Lower leg skin (tissue), 3 donors: ENCODE results near the gene SLTM.

Source experiments
- POLR2A ChIP-seq, 2 donors: fragments of 450-650 bp; IDR thresholded peaks; one replicate each; pipeline ENCODE4 v1.6.1; 2016 to 2017; ENCODE audit warnings: antibody characterized with exemption in 2 of 2, mild to moderate bottlenecking in 1 of 2, moderate library complexity in 1 of 2
- TF ChIP-seq, protein P1 (sequence below), 3 donors: fragments of 450-650 bp; IDR thresholded peaks; one replicate each; pipeline ENCODE4 v1.5.1; 2016; ENCODE audit warnings: antibody characterized with exemption in 3 of 3, mild to moderate bottlenecking in 3 of 3, moderate library complexity in 2 of 3

DNA sequence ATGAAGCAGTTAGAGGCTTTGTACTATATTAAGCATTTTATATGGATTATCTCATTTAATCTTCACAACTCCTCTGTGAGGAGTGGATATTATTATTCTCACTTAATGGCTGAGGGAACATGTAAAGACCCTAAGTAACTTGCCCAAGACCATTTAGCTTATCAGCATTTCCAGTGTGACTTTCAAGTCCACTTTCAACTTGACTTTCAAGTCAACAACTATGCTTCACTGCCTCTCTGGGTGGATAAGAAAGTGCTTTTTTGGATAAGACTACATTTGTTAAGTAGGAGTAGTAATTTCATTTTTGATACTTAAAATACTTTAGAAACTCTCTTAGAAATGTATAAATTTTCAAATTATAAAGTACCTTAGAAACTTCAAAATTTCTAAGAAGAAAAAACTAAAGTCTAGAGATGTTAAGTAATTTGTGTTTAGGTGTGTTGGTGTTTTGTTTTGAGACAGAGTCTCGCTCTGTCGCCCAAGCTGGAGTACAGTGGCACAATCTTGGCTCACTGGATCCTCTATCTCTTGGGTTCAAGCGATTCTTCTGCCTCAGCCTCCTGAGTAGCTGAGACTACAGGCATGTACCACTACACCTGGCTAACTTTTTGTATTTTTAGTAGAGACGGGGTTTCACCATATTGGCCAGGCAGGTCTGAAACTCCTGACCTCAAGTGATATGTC is 90.6 kb downstream of the SLTM start:
- TF ChIP-seq, protein P1, sequence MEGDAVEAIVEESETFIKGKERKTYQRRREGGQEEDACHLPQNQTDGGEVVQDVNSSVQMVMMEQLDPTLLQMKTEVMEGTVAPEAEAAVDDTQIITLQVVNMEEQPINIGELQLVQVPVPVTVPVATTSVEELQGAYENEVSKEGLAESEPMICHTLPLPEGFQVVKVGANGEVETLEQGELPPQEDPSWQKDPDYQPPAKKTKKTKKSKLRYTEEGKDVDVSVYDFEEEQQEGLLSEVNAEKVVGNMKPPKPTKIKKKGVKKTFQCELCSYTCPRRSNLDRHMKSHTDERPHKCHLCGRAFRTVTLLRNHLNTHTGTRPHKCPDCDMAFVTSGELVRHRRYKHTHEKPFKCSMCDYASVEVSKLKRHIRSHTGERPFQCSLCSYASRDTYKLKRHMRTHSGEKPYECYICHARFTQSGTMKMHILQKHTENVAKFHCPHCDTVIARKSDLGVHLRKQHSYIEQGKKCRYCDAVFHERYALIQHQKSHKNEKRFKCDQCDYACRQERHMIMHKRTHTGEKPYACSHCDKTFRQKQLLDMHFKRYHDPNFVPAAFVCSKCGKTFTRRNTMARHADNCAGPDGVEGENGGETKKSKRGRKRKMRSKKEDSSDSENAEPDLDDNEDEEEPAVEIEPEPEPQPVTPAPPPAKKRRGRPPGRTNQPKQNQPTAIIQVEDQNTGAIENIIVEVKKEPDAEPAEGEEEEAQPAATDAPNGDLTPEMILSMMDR (IDR thresholded peaks at IDR 0.05) = no peak
- no peak for TF ChIP-seq POLR2A (IDR thresholded peaks at IDR 0.05)
